ENCODE results near the gene SCNN1A.

The SCNN1A gene

GRCh38 chr12:6367969-6368892 lies 7.1 kb downstream of the SCNN1A start:
- TF ChIP-seq CTCF (IDR thresholded peaks at IDR 0.05; ENCODE audit: control insufficient read depth, extremely low read depth, insufficient read depth), result no peak
- H3K4me3 ChIP-seq (ENCODE audit: low read depth, low read length), result no peak overlapping the region
- DNase-seq (ENCODE audit: low read depth), result no peak

GRCh38 chr12:6367065-6367968 lies 8.0 kb downstream of the SCNN1A start:
- no peak overlapping the region for H3K4me3 ChIP-seq (ENCODE audit: low read depth, low read length)
- TF ChIP-seq CTCF (IDR thresholded peaks at IDR 0.05; ENCODE audit: control insufficient read depth, extremely low read depth, insufficient read depth), result no peak
- no peak for DNase-seq (ENCODE audit: low read depth)

GRCh38 chr12:6364044-6364374 lies 11.4 kb downstream of the SCNN1A start:
- DNase-seq (ENCODE audit: low read depth), result no peak
- peak overlapping the region; percentile 54 for H3K4me3 ChIP-seq (ENCODE audit: low read depth, low read length)
- TF ChIP-seq CTCF (IDR thresholded peaks at IDR 0.05; ENCODE audit: control insufficient read depth, extremely low read depth, insufficient read depth), result no peak

GRCh38 chr12:6363330-6364043 lies 11.9 kb downstream of the SCNN1A start:
- H3K4me3 ChIP-seq (ENCODE audit: low read depth, low read length), result peak overlapping the region; percentile 54
- peak; percentile 58 for DNase-seq (ENCODE audit: low read depth)
- no peak for TF ChIP-seq CTCF (IDR thresholded peaks at IDR 0.05; ENCODE audit: control insufficient read depth, extremely low read depth, insufficient read depth)

- no peak overlapping the region; the same call in 1 of the 2 replicates for H3K4me3 ChIP-seq (ENCODE audit: low read depth, low read length)
- DNase-seq (ENCODE audit: low read depth), result no peak
- no peak for TF ChIP-seq CTCF (IDR thresholded peaks at IDR 0.05; ENCODE audit: control insufficient read depth, extremely low read depth, insufficient read depth)
Observed at GRCh38 chr12:6363010-6363329, 12.4 kb downstream of the SCNN1A start.

GRCh38 chr12:6362403-6362802 lies 13.0 kb downstream of the SCNN1A start:
- DNase-seq (ENCODE audit: low read depth), result no peak
- no peak overlapping the region for H3K4me3 ChIP-seq (ENCODE audit: low read depth, low read length)
- no peak for TF ChIP-seq CTCF (IDR thresholded peaks at IDR 0.05; ENCODE audit: control insufficient read depth, extremely low read depth, insufficient read depth)

All from LNCaP clone FGC (cell line).